Endothelial cell (in vitro differentiated cells): Measurements from ENCODE around the gene AXDND1. TPM values are rescaled to one million over a fixed set of nuclear protein-coding genes. Genes with fewer than 3 reads are reported as not detected.

Source experiments
- DNase-seq: peaks from one replicate; pipeline ENCODE4 v3.0.0; 2021; ENCODE audit warnings: low spot score
- H3K27ac Mint-ChIP-seq: one replicate; pipeline ENCODE4 v1.8.0; 2021; ENCODE audit warnings: mixed read lengths, inconsistent platforms; ENCODE audit not compliant: unreplicated experiment
- H3K27me3 Mint-ChIP-seq: one replicate; pipeline ENCODE4 v1.8.0; 2021; ENCODE audit warnings: mild to moderate bottlenecking, moderate library complexity, mixed read lengths, inconsistent platforms; ENCODE audit not compliant: unreplicated experiment
- H3K36me3 Mint-ChIP-seq: one replicate; pipeline ENCODE4 v1.8.0; 2021; ENCODE audit warnings: mild to moderate bottlenecking, low read depth, mixed read lengths, inconsistent platforms; ENCODE audit not compliant: unreplicated experiment
- H3K4me1 Mint-ChIP-seq: one replicate; pipeline ENCODE4 v1.8.0; 2021; ENCODE audit warnings: mild to moderate bottlenecking, mixed read lengths, inconsistent platforms; ENCODE audit not compliant: unreplicated experiment
- H3K4me3 Mint-ChIP-seq: one replicate; pipeline ENCODE4 v1.8.0; 2021; ENCODE audit warnings: mild to moderate bottlenecking, mixed read lengths, inconsistent platforms; ENCODE audit not compliant: unreplicated experiment
- H3K9me3 Mint-ChIP-seq: one replicate; pipeline ENCODE4 v1.8.0; 2021; ENCODE audit warnings: mixed read lengths, inconsistent platforms; ENCODE audit not compliant: unreplicated experiment
- CTCF ChIP-seq: fragments of 200-600 bp; sonication (generic); IDR thresholded peaks from one replicate; pipeline ENCODE4 v1.5.0; 2021; ENCODE audit warnings: antibody characterized with exemption; ENCODE audit not compliant: unreplicated experiment
- total RNA-seq: library from RNA; stranded (reverse); fragmentation: NEBNext Ultra II Directional; extraction: Animal tissue kit (Norgen Biotek cat#: 25700); gene quantifications from one replicate; pipeline ENCODE4 v1.2.1, GENCODE V29; 2021; ENCODE audit not compliant: unreplicated experiment

Gene AXDND1
- total RNA-seq, 1 donor from 2014 or later = not detected

GRCh38 chr1:179587336-179587735 is 221.6 kb downstream of the AXDND1 start:
- DNase-seq = no peak
- Mint-ChIP-seq H3K4me1 (no peaks in the 10 kb centered on the region), H3K9me3 (no peaks in the 10 kb centered on the region), H3K27me3 (no peaks in the 10 kb centered on the region), H3K36me3 (no peaks in the 10 kb centered on the region), H3K4me3 (no peak overlapping the region), H3K27ac (no peak overlapping the region)
- TF ChIP-seq CTCF = no peak

DNA sequence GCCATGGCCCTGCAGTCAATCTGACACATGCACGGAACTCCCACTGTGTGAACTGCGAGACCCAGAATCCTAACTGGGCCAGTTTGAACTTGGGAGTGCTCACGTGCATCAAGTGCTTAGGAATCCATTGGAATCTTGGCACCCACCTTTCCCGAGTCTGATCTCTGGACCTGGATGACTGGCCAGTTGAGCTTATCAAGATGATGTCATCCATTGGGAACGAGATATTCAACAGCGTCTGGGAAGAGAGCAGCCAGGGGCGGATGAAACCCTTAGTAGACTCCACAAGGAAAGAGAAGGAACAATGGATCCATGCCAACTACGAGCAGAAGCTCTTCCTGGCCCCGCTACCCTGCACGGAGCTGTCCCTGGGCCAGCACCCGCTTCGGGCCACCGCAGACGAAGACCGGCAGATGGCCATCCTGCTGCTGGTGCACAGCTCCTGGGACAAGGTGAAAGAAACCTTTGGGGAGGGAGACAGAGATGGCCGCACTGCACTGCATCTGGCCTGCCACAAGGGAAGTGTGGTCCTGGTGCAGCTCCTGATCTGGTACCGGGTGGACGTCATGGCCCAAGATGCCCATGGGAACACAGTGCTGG is 222.8 kb downstream of the AXDND1 start:
- Mint-ChIP-seq H3K4me1 (no peaks in the 10 kb centered on the region), H3K9me3 (no peaks in the 10 kb centered on the region), H3K4me3 (no peak overlapping the region), H3K27ac (no peak overlapping the region), H3K27me3 (no peaks in the 10 kb centered on the region), H3K36me3 (no peaks in the 10 kb centered on the region)
- TF ChIP-seq CTCF = no peak
- no peak for DNase-seq

DNA sequence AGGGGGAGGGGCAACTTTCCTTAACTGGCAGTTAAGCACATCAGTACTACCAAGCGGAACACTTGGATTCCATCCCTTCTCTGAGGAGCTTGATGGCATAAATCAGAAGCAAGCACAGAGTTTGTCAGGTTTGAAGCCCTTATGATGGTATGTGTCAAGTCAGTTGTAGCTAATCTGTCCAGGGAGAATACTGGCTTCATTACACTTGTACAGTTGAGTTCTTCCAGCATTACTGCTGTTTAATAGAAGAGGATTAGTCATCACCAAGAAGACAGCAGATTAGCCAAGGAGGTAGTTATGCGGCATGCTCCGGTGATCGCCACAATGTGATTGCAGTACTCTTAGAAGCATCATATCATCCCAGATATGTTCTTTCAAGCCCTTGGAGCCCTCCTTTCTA is 223.7 kb downstream of the AXDND1 start:
- no peak for DNase-seq
- no peak for TF ChIP-seq CTCF
- no peaks in the 10 kb centered on the region for H3K36me3 Mint-ChIP-seq
- no peak overlapping the region for H3K4me3 Mint-ChIP-seq
- H3K27ac Mint-ChIP-seq = no peak overlapping the region
- no peaks in the 10 kb centered on the region for H3K27me3 Mint-ChIP-seq
- no peaks in the 10 kb centered on the region for H3K9me3 Mint-ChIP-seq
- H3K4me1 Mint-ChIP-seq = no peaks in the 10 kb centered on the region

DNA sequence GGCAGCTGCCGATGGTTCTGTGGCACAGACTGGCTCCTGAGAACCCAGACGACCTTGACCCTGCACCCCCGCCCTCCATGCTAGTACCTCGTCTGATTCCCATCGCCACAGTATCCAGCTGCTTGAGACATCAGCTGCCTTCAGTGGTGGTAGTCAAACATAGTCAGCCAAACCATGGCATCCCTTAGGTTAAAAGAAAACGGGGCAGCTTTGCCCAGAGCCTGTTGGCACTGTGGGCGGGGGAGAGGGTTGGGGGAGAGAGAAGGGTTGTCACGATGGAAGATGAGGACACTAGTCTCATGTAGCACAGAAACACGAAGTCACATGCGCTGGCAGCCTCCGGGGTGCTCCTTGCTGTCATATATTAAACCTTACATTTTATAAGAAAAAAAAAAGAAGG is 224.9 kb downstream of the AXDND1 start:
- Mint-ChIP-seq H3K36me3 (no peaks in the 10 kb centered on the region), H3K27ac (no peak overlapping the region), H3K9me3 (no peaks in the 10 kb centered on the region), H3K27me3 (no peaks in the 10 kb centered on the region), H3K4me1 (no peaks in the 10 kb centered on the region), H3K4me3 (no peak overlapping the region)
- TF ChIP-seq CTCF = no peak
- DNase-seq = no peak

- DNase-seq = no peak
- Mint-ChIP-seq H3K36me3 (no peaks in the 10 kb centered on the region), H3K27ac (no peak overlapping the region), H3K27me3 (no peaks in the 10 kb centered on the region), H3K4me1 (no peaks in the 10 kb centered on the region), H3K4me3 (no peak overlapping the region), H3K9me3 (no peaks in the 10 kb centered on the region)
- no peak for TF ChIP-seq CTCF
Measured at GRCh38 chr1:179591253-179591591, 225.5 kb downstream of the AXDND1 start.
